HepG2 (cell line): ENCODE data around the gene APOM. TPM values are rescaled to one million over a fixed set of nuclear protein-coding genes. Genes with fewer than 3 reads are reported as not detected.

Experiments used
- CCDC6 ChIP-seq: sonication (generic); formaldehyde crosslinking; IDR thresholded peaks from 2 replicates; pipeline ENCODE4 v1.8.1; 2022; ENCODE audit warnings: mild to moderate bottlenecking, missing genetic modification reagents, moderate library complexity
- CHCHD3 ChIP-seq: sonication (generic); formaldehyde crosslinking; IDR thresholded peaks from 2 replicates; pipeline ENCODE4 v1.8.0; 2022; ENCODE audit warnings: mild to moderate bottlenecking, missing genetic modification reagents, moderate library complexity
- DNMT3B ChIP-seq: conservative IDR thresholded peaks from 2 replicates; pipeline ENCODE4 v1.6.1; 2016; ENCODE audit warnings: missing biosample characterization, control low read depth
- EED ChIP-seq: sonication (generic); formaldehyde crosslinking; IDR thresholded peaks from 2 replicates; pipeline ENCODE4 v1.5.0; 2020; ENCODE audit warnings: mild to moderate bottlenecking, missing genetic modification reagents
- FOXA3 ChIP-seq: IDR thresholded peaks from 2 replicates; pipeline ENCODE4 v1.6.1; 2016; ENCODE audit warnings: missing genetic modification reagents, missing compliant biosample characterization
- HMG20A ChIP-seq: IDR thresholded peaks from 2 replicates; pipeline ENCODE4 v1.6.1; 2016; ENCODE audit warnings: borderline replicate concordance
- HNRNPH1 ChIP-seq: fragments of 200-400 bp; formaldehyde crosslinking; optimal IDR thresholded peaks from 2 replicates; pipeline ENCODE3; 2017; ENCODE audit warnings: mild to moderate bottlenecking, low read depth, low read length
- MATR3 ChIP-seq: sonication (generic); formaldehyde crosslinking; IDR thresholded peaks from 2 replicates; pipeline ENCODE4 v1.4.0; 2020; ENCODE audit warnings: missing genetic modification reagents
- MTA1 ChIP-seq: sonication (generic); formaldehyde crosslinking; IDR thresholded peaks from 2 replicates; pipeline ENCODE4 v1.4.0; 2020; ENCODE audit warnings: missing genetic modification reagents, mild to moderate bottlenecking, borderline replicate concordance
- U2AF1 ChIP-seq: fragments of 200-400 bp; formaldehyde crosslinking; optimal IDR thresholded peaks from 2 replicates; pipeline ENCODE3; 2017; ENCODE audit warnings: mild to moderate bottlenecking, low read depth, low read length
- ZBTB20 ChIP-seq: sonication (generic); formaldehyde crosslinking; IDR thresholded peaks from 2 replicates; pipeline ENCODE4 v1.8.1; 2023; ENCODE audit warnings: missing genetic modification reagents, low read depth, mild to moderate bottlenecking, borderline replicate concordance
- ZNF12 ChIP-seq: sonication (generic); formaldehyde crosslinking; IDR thresholded peaks from 2 replicates; pipeline ENCODE4 v1.5.0; 2020; ENCODE audit warnings: missing genetic modification reagents
- ZNF367 ChIP-seq: sonication (generic); formaldehyde crosslinking; IDR thresholded peaks from 2 replicates; pipeline ENCODE4 v1.4.0; 2020; ENCODE audit warnings: missing genetic modification reagents, borderline replicate concordance
- ZNF878 ChIP-seq: sonication (generic); formaldehyde crosslinking; IDR thresholded peaks from 2 replicates; pipeline ENCODE4 v1.8.1; 2023; ENCODE audit warnings: mild to moderate bottlenecking, missing genetic modification reagents, moderate library complexity
- ZSCAN25 ChIP-seq: sonication (generic); formaldehyde crosslinking; IDR thresholded peaks from 2 replicates; pipeline ENCODE4 v1.8.0; 2022; ENCODE audit warnings: mild to moderate bottlenecking, missing genetic modification reagents
- polyA plus RNA-seq, 8 experiments: library from polyadenylated mRNA; depleted of rRNA in 3 of 8; stranded (reverse) in 7 of 8; unstranded in 1 of 8; fragments of >200 nt; fragmentation: Illumina TruSeq in 4 of 8; extraction: Trizol in 4 of 8; gene quantifications; 2 replicates each; pipeline versions ENCODE4 v1.2.1 to v1.2.3, GENCODE V29; 2011 to 2016; ENCODE audit warnings: low read depth in 4 of 8, missing spikeins in 1 of 8, mixed read lengths in 1 of 8; ENCODE audit not compliant: insufficient read depth in 1 of 8
- total RNA-seq, 5 experiments: library from RNA; depleted of rRNA; stranded (reverse); fragments of >200 nt; fragmentation: Illumina TruSeq; extraction: Trizol; gene quantifications; 2 replicates each; pipeline ENCODE4 v1.2.3, GENCODE V29; 2016; ENCODE audit warnings: low read depth in 1 of 5
- TF ChIP-seq, protein P1 (sequence below): sonication (generic); formaldehyde crosslinking; IDR thresholded peaks from 2 replicates; pipeline ENCODE4 v1.4.0; 2020; ENCODE audit warnings: missing genetic modification reagents, mild to moderate bottlenecking, borderline replicate concordance
- TF ChIP-seq, protein P2 (sequence below): sonication (generic); formaldehyde crosslinking; IDR thresholded peaks from 2 replicates; pipeline ENCODE4 v1.4.0; 2020; ENCODE audit warnings: missing genetic modification reagents, borderline replicate concordance
- TF ChIP-seq, protein P3 (sequence below): sonication (generic); formaldehyde crosslinking; IDR thresholded peaks from 2 replicates; pipeline ENCODE4 v1.4.0; 2020; ENCODE audit warnings: mild to moderate bottlenecking, missing genetic modification reagents

Gene APOM
- total and polyA plus RNA-seq, 2 of the 13 experiments (the other 11 are each of a cell fraction or from before 2014, with no cell fraction given): 98.2 to 1,140 TPM

DNA sequence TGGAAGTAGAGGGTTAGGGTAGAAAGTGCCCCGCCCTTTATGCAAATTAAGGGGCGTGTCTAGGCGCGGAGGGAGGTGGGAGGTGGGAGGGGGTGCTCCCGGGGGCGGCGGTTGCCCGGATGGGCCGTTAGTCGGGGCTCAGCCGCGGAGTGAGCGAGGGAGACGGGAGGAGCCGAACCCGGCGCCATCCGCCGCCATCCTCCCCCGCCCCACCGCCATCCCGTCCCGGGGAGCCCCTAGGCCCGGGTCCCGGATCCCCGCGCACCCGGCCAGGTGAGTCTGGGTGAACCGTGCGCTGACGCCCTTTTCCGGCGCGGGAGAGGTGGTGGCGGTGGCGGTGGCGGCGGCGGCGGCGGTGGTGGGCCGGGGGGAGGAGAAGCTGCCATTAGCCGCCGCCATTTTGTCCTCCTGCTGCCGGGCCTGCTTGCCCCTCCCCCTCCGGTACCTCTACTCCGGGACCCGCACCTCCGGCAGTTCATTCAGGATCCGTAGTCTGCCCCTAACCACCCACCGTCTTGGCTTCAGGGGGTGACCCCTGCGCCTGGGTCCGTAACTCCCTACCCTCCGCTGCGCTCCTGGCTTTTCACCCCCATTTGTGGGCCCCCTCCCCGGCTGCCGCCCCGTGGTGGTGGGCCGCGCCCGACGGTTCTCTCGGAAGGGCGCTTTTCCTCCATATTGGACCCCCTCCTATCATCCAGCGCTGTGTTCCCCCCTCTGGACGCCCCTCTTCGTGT, 34.9 kb upstream of the APOM start, which contains the start of gene PRRC2A (continued):
- TF ChIP-seq, protein P1, sequence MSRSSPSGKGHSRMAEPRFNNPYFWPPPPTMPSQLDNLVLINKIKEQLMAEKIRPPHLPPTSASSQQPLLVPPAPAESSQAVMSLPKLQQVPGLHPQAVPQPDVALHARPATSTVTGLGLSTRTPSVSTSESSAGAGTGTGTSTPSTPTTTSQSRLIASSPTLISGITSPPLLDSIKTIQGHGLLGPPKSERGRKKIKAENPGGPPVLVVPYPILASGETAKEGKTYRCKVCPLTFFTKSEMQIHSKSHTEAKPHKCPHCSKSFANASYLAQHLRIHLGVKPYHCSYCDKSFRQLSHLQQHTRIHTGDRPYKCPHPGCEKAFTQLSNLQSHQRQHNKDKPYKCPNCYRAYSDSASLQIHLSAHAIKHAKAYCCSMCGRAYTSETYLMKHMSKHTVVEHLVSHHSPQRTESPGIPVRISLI (CRISPR knock-in tag): no peak
- no peak for TF ChIP-seq FOXA3 (CRISPR knock-in tag)
- no peak for TF ChIP-seq CHCHD3 (CRISPR knock-in tag)
- TF ChIP-seq ZNF367: no peak
- no peak; the same call in 1 of the 2 replicates for TF ChIP-seq CCDC6 (CRISPR knock-in tag)
- TF ChIP-seq HNRNPH1: no peak
- no peak for TF ChIP-seq MATR3 (CRISPR knock-in tag)
- peak; percentile 47; the same call in 1 of the 2 replicates for TF ChIP-seq DNMT3B (CRISPR knock-in tag)
- TF ChIP-seq, protein P2, sequence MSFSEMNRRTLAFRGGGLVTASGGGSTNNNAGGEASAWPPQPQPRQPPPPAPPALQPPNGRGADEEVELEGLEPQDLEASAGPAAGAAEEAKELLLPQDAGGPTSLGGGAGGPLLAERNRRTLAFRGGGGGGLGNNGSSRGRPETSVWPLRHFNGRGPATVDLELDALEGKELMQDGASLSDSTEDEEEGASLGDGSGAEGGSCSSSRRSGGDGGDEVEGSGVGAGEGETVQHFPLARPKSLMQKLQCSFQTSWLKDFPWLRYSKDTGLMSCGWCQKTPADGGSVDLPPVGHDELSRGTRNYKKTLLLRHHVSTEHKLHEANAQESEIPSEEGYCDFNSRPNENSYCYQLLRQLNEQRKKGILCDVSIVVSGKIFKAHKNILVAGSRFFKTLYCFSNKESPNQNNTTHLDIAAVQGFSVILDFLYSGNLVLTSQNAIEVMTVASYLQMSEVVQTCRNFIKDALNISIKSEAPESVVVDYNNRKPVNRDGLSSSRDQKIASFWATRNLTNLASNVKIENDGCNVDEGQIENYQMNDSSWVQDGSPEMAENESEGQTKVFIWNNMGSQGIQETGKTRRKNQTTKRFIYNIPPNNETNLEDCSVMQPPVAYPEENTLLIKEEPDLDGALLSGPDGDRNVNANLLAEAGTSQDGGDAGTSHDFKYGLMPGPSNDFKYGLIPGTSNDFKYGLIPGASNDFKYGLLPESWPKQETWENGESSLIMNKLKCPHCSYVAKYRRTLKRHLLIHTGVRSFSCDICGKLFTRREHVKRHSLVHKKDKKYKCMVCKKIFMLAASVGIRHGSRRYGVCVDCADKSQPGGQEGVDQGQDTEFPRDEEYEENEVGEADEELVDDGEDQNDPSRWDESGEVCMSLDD (CRISPR knock-in tag): peak; percentile 48; the same call in 1 of the 2 replicates
- TF ChIP-seq ZNF878: no peak
- peak; percentile 70; the same call in 1 of the 2 replicates for TF ChIP-seq MTA1 (CRISPR knock-in tag)
- peak; percentile 32; the same call in 1 of the 2 replicates for TF ChIP-seq ZSCAN25
- peak; percentile 28; the same call in 1 of the 2 replicates for TF ChIP-seq ZNF12
- no peak; the same call in 1 of the 2 replicates for TF ChIP-seq ZBTB20 (CRISPR knock-in tag)
- TF ChIP-seq HMG20A (CRISPR knock-in tag): no peak
- TF ChIP-seq, protein P3, sequence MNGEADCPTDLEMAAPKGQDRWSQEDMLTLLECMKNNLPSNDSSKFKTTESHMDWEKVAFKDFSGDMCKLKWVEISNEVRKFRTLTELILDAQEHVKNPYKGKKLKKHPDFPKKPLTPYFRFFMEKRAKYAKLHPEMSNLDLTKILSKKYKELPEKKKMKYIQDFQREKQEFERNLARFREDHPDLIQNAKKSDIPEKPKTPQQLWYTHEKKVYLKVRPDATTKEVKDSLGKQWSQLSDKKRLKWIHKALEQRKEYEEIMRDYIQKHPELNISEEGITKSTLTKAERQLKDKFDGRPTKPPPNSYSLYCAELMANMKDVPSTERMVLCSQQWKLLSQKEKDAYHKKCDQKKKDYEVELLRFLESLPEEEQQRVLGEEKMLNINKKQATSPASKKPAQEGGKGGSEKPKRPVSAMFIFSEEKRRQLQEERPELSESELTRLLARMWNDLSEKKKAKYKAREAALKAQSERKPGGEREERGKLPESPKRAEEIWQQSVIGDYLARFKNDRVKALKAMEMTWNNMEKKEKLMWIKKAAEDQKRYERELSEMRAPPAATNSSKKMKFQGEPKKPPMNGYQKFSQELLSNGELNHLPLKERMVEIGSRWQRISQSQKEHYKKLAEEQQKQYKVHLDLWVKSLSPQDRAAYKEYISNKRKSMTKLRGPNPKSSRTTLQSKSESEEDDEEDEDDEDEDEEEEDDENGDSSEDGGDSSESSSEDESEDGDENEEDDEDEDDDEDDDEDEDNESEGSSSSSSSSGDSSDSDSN: peak; percentile 94
- peak; percentile 94 for TF ChIP-seq EED
- no peak for TF ChIP-seq U2AF1
